Upper lobe of left lung (tissue), 6 donors: ENCODE results near the gene NPAS1. TPM values are rescaled to one million over a fixed set of nuclear protein-coding genes. Genes with fewer than 3 reads are reported as not detected.

ENCODE experiments used
- ATAC-seq, 2 donors: fragments of 200-7000 bp; cut with Tn5 transposase; one replicate each; pipeline ENCODE4 v1.9.1; 2022; ENCODE audit warnings: mild to moderate bottlenecking in 2 of 2, moderate library complexity in 2 of 2; ENCODE audit not compliant: low FRiP score in 2 of 2
- DNase-seq, 2 donors: peaks; one replicate each; pipeline ENCODE4 v3.0.0-alpha.2; 2019 to 2020
- H3K27ac ChIP-seq, 4 donors: fragments of 200-600 bp; sonication (generic); one replicate each; pipeline ENCODE4 v1.5.1; 2016 to 2019
- H3K27me3 ChIP-seq, 4 donors: fragments of 200-600 bp; sonication (generic); one replicate each; pipeline ENCODE4 v1.5.1; 2017 to 2019
- H3K36me3 ChIP-seq, 4 donors: fragments of 200-600 bp; sonication (generic); one replicate each; pipeline ENCODE4 v1.5.1; 2016 to 2019
- H3K4me1 ChIP-seq, 4 donors: fragments of 200-600 bp; sonication (generic); one replicate each; pipeline ENCODE4 v1.5.1; 2018 to 2019
- H3K4me3 ChIP-seq, 4 donors: fragments of 200-600 bp; sonication (generic); one replicate each; pipeline ENCODE4 v1.5.1; 2017 to 2019; ENCODE audit warnings: mild to moderate bottlenecking in 2 of 4, moderate library complexity in 1 of 4
- H3K9me3 ChIP-seq, 4 donors: fragments of 200-600 bp; sonication (generic); one replicate each; pipeline ENCODE4 v1.5.1; 2018 to 2019
- EP300 ChIP-seq, 4 donors: sonication (generic); formaldehyde crosslinking; IDR thresholded peaks; one replicate each; pipeline ENCODE4 v1.5.1; 2017; ENCODE audit warnings: antibody characterized with exemption in 4 of 4, control low read depth in 2 of 4
- POLR2A ChIP-seq, 4 donors: fragments of 450-650 bp; IDR thresholded peaks; one replicate each; pipeline ENCODE4 v1.5.1; 2016 to 2017; ENCODE audit warnings: antibody characterized with exemption in 4 of 4, mild to moderate bottlenecking in 2 of 4
- POLR2AphosphoS5 ChIP-seq, 2 donors: sonication (generic); formaldehyde crosslinking; IDR thresholded peaks; one replicate each; pipeline ENCODE4 v1.5.1; 2017; ENCODE audit warnings: antibody characterized with exemption in 2 of 2
- WGBS, 2 donors: methylation state at CpG; one replicate each; pipeline ENCODE4 v1.1.5; 2017 to 2018; 5-methylcytosine and 5-hydroxymethylcytosine counted together
- total RNA-seq, 6 donors: library from RNA; depleted of rRNA in 4 of 6; stranded (reverse); fragments of >200 nt in 4 of 6; gene quantifications; one replicate each; pipeline versions ENCODE4 v1.1.0 to v1.2.1, GENCODE V29; 2016 to 2021
- TF ChIP-seq, protein P1 (sequence below), 6 experiments: fragments of 450-650 bp in 4 of 6; fragments of 200-600 bp in 2 of 6; sonication (generic) in 2 of 6; IDR thresholded peaks; one replicate each; pipeline ENCODE4 v1.5.1; 2016 to 2019; ENCODE audit warnings: antibody characterized with exemption in 6 of 6
- donor health status: DM: no; HTN: no; CAD: no; lungs with moderate emphysema.
- donor health status: DM: no; HTN: yes; CAD: no; lungs with severe emphysema.

NPAS1 gene, protein sequence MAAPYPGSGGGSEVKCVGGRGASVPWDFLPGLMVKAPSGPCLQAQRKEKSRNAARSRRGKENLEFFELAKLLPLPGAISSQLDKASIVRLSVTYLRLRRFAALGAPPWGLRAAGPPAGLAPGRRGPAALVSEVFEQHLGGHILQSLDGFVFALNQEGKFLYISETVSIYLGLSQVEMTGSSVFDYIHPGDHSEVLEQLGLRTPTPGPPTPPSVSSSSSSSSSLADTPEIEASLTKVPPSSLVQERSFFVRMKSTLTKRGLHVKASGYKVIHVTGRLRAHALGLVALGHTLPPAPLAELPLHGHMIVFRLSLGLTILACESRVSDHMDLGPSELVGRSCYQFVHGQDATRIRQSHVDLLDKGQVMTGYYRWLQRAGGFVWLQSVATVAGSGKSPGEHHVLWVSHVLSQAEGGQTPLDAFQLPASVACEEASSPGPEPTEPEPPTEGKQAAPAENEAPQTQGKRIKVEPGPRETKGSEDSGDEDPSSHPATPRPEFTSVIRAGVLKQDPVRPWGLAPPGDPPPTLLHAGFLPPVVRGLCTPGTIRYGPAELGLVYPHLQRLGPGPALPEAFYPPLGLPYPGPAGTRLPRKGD
- 10 to 100 TPM in 1 of 6 donors, 1 to 10 TPM in 3, under 1 TPM in 1, not detected in 1; 0.30 to 13.6 (median 1.1) TPM for total RNA-seq

DNA sequence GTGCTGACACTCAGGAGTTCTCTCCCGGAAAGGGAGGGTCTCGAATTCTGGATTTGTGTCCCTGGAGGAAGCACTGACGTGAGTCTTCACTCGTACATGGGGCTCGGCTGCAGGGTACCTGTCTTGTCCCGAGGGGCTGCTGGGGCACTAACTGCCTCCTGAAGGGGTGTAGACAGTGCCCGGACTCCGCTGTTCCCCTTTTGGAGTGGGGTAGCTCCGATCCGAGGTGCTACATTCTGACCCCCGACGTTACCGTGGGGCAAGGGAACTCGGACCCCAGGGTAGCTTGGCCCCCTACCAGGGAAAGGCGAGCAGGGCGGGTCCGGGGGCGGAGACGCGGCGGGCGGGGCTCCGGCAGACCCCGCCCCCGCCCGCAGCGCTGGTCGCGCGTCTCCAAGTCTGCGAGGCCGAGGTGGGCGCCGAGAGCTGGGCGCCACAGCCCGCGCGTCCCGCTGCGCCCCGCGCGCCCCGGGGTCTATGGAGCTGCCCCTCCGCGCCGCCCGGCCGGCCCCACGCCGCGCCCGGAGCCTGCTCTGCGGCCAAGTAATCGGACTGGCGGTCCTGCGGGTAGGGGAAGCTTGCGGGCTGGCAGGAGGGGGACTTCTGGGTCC lies at the start of gene NPAS1:
NPAS1 (plus strand) TSS at position 407 of the 611 bp plus-strand sequence. CDS start 1,211 bp downstream, outside the sequence.
- ATAC-seq = peak in 1 of 2 donors; percentile 33
- peak in 1 of 2 donors; percentile 83 for DNase-seq
- Histone ChIP-seq H3K36me3 (no peaks in the 10 kb centered on the region), H3K4me1 (peaks cover 26 to 38% (median 33%) of the 10 kb centered on the region in 4 donors), H3K27me3 (peaks cover 3 to 49% (median 35%) of the 10 kb centered on the region in 4 donors), H3K9me3 (no peaks in the 10 kb centered on the region), H3K27ac (no peak within 1 kb of the TSS), H3K4me3 (peak within 1 kb of the TSS in 3 of 4 donors; percentile 15 to 31 (median 15))
- 5 to 13% methylated on average over 11 to 14 of the region's 58 CpGs for WGBS, 2 donors
- TF ChIP-seq POLR2AphosphoS5 (IDR thresholded peaks at IDR 0.05) (no peak), POLR2A (IDR thresholded peaks at IDR 0.05) (no peak), EP300 (IDR thresholded peaks at IDR 0.05) (no peak)
- TF ChIP-seq, protein P1, sequence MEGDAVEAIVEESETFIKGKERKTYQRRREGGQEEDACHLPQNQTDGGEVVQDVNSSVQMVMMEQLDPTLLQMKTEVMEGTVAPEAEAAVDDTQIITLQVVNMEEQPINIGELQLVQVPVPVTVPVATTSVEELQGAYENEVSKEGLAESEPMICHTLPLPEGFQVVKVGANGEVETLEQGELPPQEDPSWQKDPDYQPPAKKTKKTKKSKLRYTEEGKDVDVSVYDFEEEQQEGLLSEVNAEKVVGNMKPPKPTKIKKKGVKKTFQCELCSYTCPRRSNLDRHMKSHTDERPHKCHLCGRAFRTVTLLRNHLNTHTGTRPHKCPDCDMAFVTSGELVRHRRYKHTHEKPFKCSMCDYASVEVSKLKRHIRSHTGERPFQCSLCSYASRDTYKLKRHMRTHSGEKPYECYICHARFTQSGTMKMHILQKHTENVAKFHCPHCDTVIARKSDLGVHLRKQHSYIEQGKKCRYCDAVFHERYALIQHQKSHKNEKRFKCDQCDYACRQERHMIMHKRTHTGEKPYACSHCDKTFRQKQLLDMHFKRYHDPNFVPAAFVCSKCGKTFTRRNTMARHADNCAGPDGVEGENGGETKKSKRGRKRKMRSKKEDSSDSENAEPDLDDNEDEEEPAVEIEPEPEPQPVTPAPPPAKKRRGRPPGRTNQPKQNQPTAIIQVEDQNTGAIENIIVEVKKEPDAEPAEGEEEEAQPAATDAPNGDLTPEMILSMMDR (IDR thresholded peaks at IDR 0.05) = no peak

DNA sequence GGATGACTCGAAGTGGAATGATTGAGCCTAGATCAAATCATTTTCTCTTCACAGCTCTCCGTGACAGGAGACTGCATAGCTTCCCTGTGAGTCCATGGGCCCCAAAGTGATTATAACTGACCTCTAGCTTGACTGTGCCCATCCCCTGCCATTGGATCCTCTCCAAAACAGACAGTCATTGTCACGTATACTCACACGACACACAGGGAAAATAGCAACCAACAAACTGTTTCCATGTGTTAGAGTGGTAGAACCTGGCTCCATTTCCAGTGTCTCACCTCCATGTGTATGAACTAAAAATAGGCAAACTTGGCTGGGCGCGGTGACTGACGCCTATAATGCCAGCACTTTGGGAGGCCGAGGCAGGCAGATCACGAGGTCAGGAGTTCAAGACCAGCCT lies 48.8 kb upstream of the NPAS1 start:
- H3K4me3 ChIP-seq = no peak overlapping the region
- H3K27me3 ChIP-seq = no peaks in the 10 kb centered on the region
- DNase-seq (no peak), ATAC-seq (no peak)
- no peaks in the 10 kb centered on the region for H3K9me3 ChIP-seq
- peaks cover 0 to 9% (median 3%) of the 10 kb centered on the region in 4 donors for H3K36me3 ChIP-seq
- peaks cover 16 to 32% (median 30%) of the 10 kb centered on the region in 4 donors for H3K4me1 ChIP-seq
- TF ChIP-seq, protein P1 (IDR thresholded peaks at IDR 0.05) = no peak
- TF ChIP-seq POLR2A (IDR thresholded peaks at IDR 0.05) (no peak), POLR2AphosphoS5 (IDR thresholded peaks at IDR 0.05) (no peak)
- 91 to 94% methylated on average over 9 of the region's 9 CpGs for WGBS, 2 donors
- no peak overlapping the region for H3K27ac ChIP-seq

DNA sequence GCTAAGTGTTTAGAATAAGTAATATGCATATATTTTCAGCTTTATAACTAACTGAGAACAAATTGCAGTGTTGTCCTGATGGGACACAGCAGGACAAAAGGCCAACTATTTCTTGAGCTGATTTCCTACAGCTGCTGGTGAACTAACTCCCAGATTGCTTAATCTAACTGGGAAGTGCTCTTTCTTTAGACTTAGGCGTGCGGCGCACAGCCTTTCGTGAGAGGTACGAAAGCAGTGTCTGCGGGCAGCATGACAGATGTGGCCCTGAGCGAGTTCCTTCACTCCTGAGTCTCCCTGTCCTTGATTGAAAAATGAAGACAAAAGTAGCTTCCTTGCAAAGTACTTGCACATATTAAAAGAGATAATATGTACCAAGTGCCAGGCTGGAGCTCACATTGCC lies 47.3 kb upstream of the NPAS1 start:
- DNase-seq (no peak), ATAC-seq (peak in 1 of 2 donors; percentile 16)
- Histone ChIP-seq H3K4me1 (peaks cover 28 to 45% (median 42%) of the 10 kb centered on the region in 4 donors), H3K9me3 (no peaks in the 10 kb centered on the region), H3K27ac (no peak overlapping the region), H3K27me3 (no peaks in the 10 kb centered on the region), H3K36me3 (peaks cover 0 to 9% (median 3%) of the 10 kb centered on the region in 4 donors), H3K4me3 (no peak overlapping the region)
- WGBS, 2 donors = 85 to 86% methylated on average over 7 of the region's 7 CpGs
- TF ChIP-seq EP300 (IDR thresholded peaks at IDR 0.05) (no peak), POLR2AphosphoS5 (IDR thresholded peaks at IDR 0.05) (peak in 1 of 2 donors; percentile 20), POLR2A (IDR thresholded peaks at IDR 0.05) (no peak)
- TF ChIP-seq, protein P1 (IDR thresholded peaks at IDR 0.05) = no peak

DNA sequence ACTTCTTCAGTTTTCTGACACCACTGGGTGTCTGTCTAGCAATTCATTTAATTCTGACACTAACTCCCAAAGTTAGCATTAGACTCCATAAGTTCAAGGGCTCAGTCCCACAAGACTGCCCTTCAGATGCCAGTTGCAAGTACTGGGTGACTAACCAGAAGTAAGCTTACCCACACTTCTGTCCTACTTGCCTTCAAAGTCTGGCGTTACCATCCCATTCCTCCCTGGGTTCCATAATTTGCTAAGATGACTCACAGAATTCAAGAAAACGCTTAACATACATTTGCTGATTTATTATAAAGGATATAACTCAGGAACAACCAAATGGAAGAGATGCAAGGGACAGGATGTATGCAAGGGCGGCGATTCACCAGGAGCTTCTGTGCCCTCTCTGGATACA lies 45.5 kb upstream of the NPAS1 start:
- Histone ChIP-seq H3K27ac (no peak overlapping the region), H3K4me3 (no peak overlapping the region), H3K36me3 (peaks cover 0 to 9% (median 3%) of the 10 kb centered on the region in 4 donors), H3K9me3 (no peaks in the 10 kb centered on the region), H3K27me3 (no peaks in the 10 kb centered on the region), H3K4me1 (peaks cover 33 to 45% (median 42%) of the 10 kb centered on the region in 4 donors)
- DNase-seq = no peak
- WGBS, 2 donors = 96 to 97% methylated on average over 4 of the region's 4 CpGs
- no peak for TF ChIP-seq POLR2AphosphoS5 (IDR thresholded peaks at IDR 0.05)
- TF ChIP-seq, protein P1 (IDR thresholded peaks at IDR 0.05) = no peak
- TF ChIP-seq POLR2A (IDR thresholded peaks at IDR 0.05) = no peak
- no peak for TF ChIP-seq EP300 (IDR thresholded peaks at IDR 0.05)
- ATAC-seq = no peak
